Measurements from ENCODE around the gene PSTPIP1.

Gene PSTPIP1

GRCh38 chr15:77020348-77021087, 25.6 kb downstream of the PSTPIP1 start:
- no peaks in the 10 kb centered on the region for H3K79me2 ChIP-seq (ENCODE audit: insufficient read depth, low read depth)
- H4K20me1 ChIP-seq (ENCODE audit: insufficient read depth), result no peaks in the 10 kb centered on the region
- H3K4me3 ChIP-seq (IDR thresholded peaks at IDR 0.05; ENCODE audit: insufficient read depth, low read depth, low read length), result no peak overlapping the region
- H3K27me3 ChIP-seq (ENCODE audit: insufficient read depth, low read depth), result no peaks in the 10 kb centered on the region
- peaks cover 6% of the 10 kb centered on the region for H3K4me1 ChIP-seq (ENCODE audit: low read depth, poor library complexity, severe bottlenecking)
- no peak overlapping the region for H3K27ac ChIP-seq
- no peak for TF ChIP-seq CTCF (conservative IDR thresholded peaks at IDR 0.05; ENCODE audit: low read depth, low read length)
- H2AFZ ChIP-seq (ENCODE audit: low read depth), result no peak overlapping the region
- no peaks in the 10 kb centered on the region for H3K36me3 ChIP-seq (ENCODE audit: insufficient read depth)
- H3K9ac ChIP-seq, result no peak overlapping the region
- no peak overlapping the region for H3K4me2 ChIP-seq

GRCh38 chr15:77021088-77021481, 26.2 kb downstream of the PSTPIP1 start:
- Histone ChIP-seq H3K4me3 (IDR thresholded peaks at IDR 0.05; ENCODE audit: insufficient read depth, low read depth, low read length) (no peak overlapping the region), H2AFZ (ENCODE audit: low read depth) (no peak overlapping the region), H3K27ac (no peak overlapping the region), H3K4me2 (no peak overlapping the region), H4K20me1 (ENCODE audit: insufficient read depth) (no peaks in the 10 kb centered on the region), H3K79me2 (ENCODE audit: insufficient read depth, low read depth) (no peaks in the 10 kb centered on the region), H3K4me1 (ENCODE audit: low read depth, poor library complexity, severe bottlenecking) (peaks cover 6% of the 10 kb centered on the region), H3K36me3 (ENCODE audit: insufficient read depth) (no peaks in the 10 kb centered on the region), H3K9ac (no peak overlapping the region), H3K27me3 (ENCODE audit: insufficient read depth, low read depth) (no peaks in the 10 kb centered on the region)
- no peak for TF ChIP-seq CTCF (conservative IDR thresholded peaks at IDR 0.05; ENCODE audit: low read depth, low read length)

GRCh38 chr15:77021803-77022381, 27.0 kb downstream of the PSTPIP1 start:
- no peak overlapping the region for H3K4me2 ChIP-seq
- H2AFZ ChIP-seq (ENCODE audit: low read depth), result no peak overlapping the region
- TF ChIP-seq CTCF (conservative IDR thresholded peaks at IDR 0.05; ENCODE audit: low read depth, low read length), result no peak

GRCh38 chr15:77022646-77023575, 28.0 kb downstream of the PSTPIP1 start:
- H3K27me3 ChIP-seq (ENCODE audit: insufficient read depth, low read depth), result no peaks in the 10 kb centered on the region
- no peak overlapping the region for H3K27ac ChIP-seq
- no peak overlapping the region for H3K4me3 ChIP-seq (IDR thresholded peaks at IDR 0.05; ENCODE audit: insufficient read depth, low read depth, low read length)
- H3K79me2 ChIP-seq (ENCODE audit: insufficient read depth, low read depth), result no peaks in the 10 kb centered on the region
- TF ChIP-seq CTCF (conservative IDR thresholded peaks at IDR 0.05; ENCODE audit: low read depth, low read length), result no peak
- peaks cover 6% of the 10 kb centered on the region for H3K4me1 ChIP-seq (ENCODE audit: low read depth, poor library complexity, severe bottlenecking)
- H3K4me2 ChIP-seq, result no peak overlapping the region
- H3K9ac ChIP-seq, result no peak overlapping the region
- H4K20me1 ChIP-seq (ENCODE audit: insufficient read depth), result no peaks in the 10 kb centered on the region
- no peaks in the 10 kb centered on the region for H3K36me3 ChIP-seq (ENCODE audit: insufficient read depth)
- H2AFZ ChIP-seq (ENCODE audit: low read depth), result no peak overlapping the region

More at GRCh38 chr15:77021803-77022381, 27.0 kb downstream of the PSTPIP1 start:
- Histone ChIP-seq H3K9ac (no peak overlapping the region), H3K4me1 (ENCODE audit: low read depth, poor library complexity, severe bottlenecking) (peaks cover 6% of the 10 kb centered on the region), H3K27ac (no peak overlapping the region), H3K27me3 (ENCODE audit: insufficient read depth, low read depth) (no peaks in the 10 kb centered on the region), H3K79me2 (ENCODE audit: insufficient read depth, low read depth) (no peaks in the 10 kb centered on the region), H3K4me3 (IDR thresholded peaks at IDR 0.05; ENCODE audit: insufficient read depth, low read depth, low read length) (no peak overlapping the region), H3K36me3 (ENCODE audit: insufficient read depth) (no peaks in the 10 kb centered on the region), H4K20me1 (ENCODE audit: insufficient read depth) (no peaks in the 10 kb centered on the region)
